Activated CD8-positive, alpha-beta T cell treated with anti-CD3 and anti-CD28 coated beads for 36 hours (primary cell): Measurements from ENCODE around the gene AMBRA1. TPM values are rescaled to one million over a fixed set of nuclear protein-coding genes. Genes with fewer than 3 reads are reported as not detected.

ENCODE experiments used
- ATAC-seq: fragments of 200-7000 bp; cut with Tn5 transposase; one replicate; pipeline ENCODE4 v1.10.0; 2021; ENCODE audit warnings: mild to moderate bottlenecking, moderate library complexity
- CTCF ChIA-PET: fragments of 350-600 bp; sonication (Branson Sonifier 250); formaldehyde crosslinking; loops from one replicate; lab custom pipeline; 2021; ENCODE audit warnings: antibody characterized with exemption; lab: Charles Lee
- POLR2A ChIA-PET: fragments of 350-600 bp; sonication (Branson Sonifier 250); formaldehyde crosslinking; loops from one replicate; lab custom pipeline; 2021; ENCODE audit warnings: antibody characterized with exemption; lab: Charles Lee
- DNase-seq: peaks from one replicate; pipeline ENCODE4 v3.0.0-alpha.2; 2020
- H3K27ac Mint-ChIP-seq: one replicate; pipeline ENCODE4 v1.8.0; 2021; ENCODE audit warnings: mild to moderate bottlenecking, mixed read lengths
- H3K27me3 Mint-ChIP-seq: one replicate; pipeline ENCODE4 v1.8.0; 2021; ENCODE audit warnings: mixed read lengths
- H3K36me3 Mint-ChIP-seq: one replicate; pipeline ENCODE4 v1.8.0; 2021; ENCODE audit warnings: low read depth, mixed read lengths
- H3K4me1 Mint-ChIP-seq: one replicate; pipeline ENCODE4 v1.8.0; 2021; ENCODE audit warnings: low read depth, mixed read lengths
- H3K4me3 Mint-ChIP-seq: one replicate; pipeline ENCODE4 v1.8.0; 2021; ENCODE audit warnings: mild to moderate bottlenecking, moderate library complexity, mixed read lengths
- H3K9me3 Mint-ChIP-seq: one replicate; pipeline ENCODE4 v1.8.0; 2021; ENCODE audit warnings: mixed read lengths
- intact Hi-C: fragments of 100-400 bp; cut with micrococcal nuclease; formaldehyde crosslinking; loops from one replicate; pipeline ENCODE4 v1.10.0; 2022
- total RNA-seq, 2 experiments: library from RNA; stranded (reverse); gene quantifications; one replicate each; pipeline ENCODE4 v1.2.3, GENCODE V29; 2021
- TF ChIP-seq, protein P1 (sequence below): fragments of 200-600 bp; IDR thresholded peaks from one replicate; pipeline ENCODE4 v1.8.0; 2022; ENCODE audit warnings: antibody characterized with exemption, mild to moderate bottlenecking

AMBRA1 gene
- total RNA-seq, 2 experiments from 2014 or later = 24.0 to 24.1 TPM

GRCh38 chr11:46640036-46640788 lies 46.4 kb upstream of the AMBRA1 start:
- POLR2A ChIA-PET = no interaction called here
- no peaks in the 10 kb centered on the region for H3K27me3 Mint-ChIP-seq
- peaks cover 4% of the 10 kb centered on the region for H3K9me3 Mint-ChIP-seq
- TF ChIP-seq, protein P1, sequence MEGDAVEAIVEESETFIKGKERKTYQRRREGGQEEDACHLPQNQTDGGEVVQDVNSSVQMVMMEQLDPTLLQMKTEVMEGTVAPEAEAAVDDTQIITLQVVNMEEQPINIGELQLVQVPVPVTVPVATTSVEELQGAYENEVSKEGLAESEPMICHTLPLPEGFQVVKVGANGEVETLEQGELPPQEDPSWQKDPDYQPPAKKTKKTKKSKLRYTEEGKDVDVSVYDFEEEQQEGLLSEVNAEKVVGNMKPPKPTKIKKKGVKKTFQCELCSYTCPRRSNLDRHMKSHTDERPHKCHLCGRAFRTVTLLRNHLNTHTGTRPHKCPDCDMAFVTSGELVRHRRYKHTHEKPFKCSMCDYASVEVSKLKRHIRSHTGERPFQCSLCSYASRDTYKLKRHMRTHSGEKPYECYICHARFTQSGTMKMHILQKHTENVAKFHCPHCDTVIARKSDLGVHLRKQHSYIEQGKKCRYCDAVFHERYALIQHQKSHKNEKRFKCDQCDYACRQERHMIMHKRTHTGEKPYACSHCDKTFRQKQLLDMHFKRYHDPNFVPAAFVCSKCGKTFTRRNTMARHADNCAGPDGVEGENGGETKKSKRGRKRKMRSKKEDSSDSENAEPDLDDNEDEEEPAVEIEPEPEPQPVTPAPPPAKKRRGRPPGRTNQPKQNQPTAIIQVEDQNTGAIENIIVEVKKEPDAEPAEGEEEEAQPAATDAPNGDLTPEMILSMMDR = no peak
- H3K36me3 Mint-ChIP-seq = peaks cover 31% of the 10 kb centered on the region
- no peak for ATAC-seq
- intact Hi-C loops = no loop called here
- H3K4me3 Mint-ChIP-seq = no peak overlapping the region
- H3K4me1 Mint-ChIP-seq = peaks cover 18% of the 10 kb centered on the region
- CTCF ChIA-PET = no interaction called here
- DNase-seq = no peak
- no peak overlapping the region for H3K27ac Mint-ChIP-seq

- TF ChIP-seq, protein P1 = no peak
- Mint-ChIP-seq H3K27me3 (no peaks in the 10 kb centered on the region), H3K27ac (no peak overlapping the region), H3K9me3 (peaks cover 4% of the 10 kb centered on the region), H3K4me1 (peaks cover 18% of the 10 kb centered on the region), H3K36me3 (peaks cover 27% of the 10 kb centered on the region), H3K4me3 (no peak overlapping the region)
- intact Hi-C loops = no loop called here
- POLR2A ChIA-PET = no interaction called here
- CTCF ChIA-PET = no interaction called here
- DNase-seq (no peak), ATAC-seq (no peak)
Measured at GRCh38 chr11:46639197-46639839, 45.5 kb upstream of the AMBRA1 start.

DNA sequence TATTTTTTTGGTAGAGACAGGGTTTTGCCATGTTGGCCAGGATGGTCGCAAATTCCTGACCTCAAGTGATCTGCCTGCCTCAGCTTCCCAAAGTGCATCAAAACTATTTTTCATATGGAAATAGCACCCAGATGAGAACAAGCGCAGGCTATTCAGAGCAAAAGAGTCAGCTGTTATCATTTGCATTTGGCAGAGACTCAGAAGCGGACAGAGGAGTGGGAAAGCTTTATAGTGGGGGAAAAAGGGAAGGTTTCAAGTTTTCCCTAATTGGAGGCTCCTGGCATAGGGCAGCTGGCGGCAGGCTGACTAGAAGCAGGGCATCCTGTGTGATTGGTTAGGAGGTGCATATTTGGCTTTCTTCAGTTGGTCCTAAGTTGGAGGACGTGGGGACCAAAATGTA lies 43.7 kb upstream of the AMBRA1 start:
- Mint-ChIP-seq H3K27me3 (no peaks in the 10 kb centered on the region), H3K9me3 (peaks cover 1% of the 10 kb centered on the region), H3K4me1 (peaks cover 12% of the 10 kb centered on the region), H3K4me3 (no peak overlapping the region), H3K36me3 (peaks cover 18% of the 10 kb centered on the region), H3K27ac (no peak overlapping the region)
- no peak for ATAC-seq
- POLR2A ChIA-PET = interaction anchor here (0.8 kb wide), 1 partner anchor 12 kb away, joined by 3 read pairs; no protein-coding TSS in a partner anchor
- CTCF ChIA-PET = interaction anchor here (1.4 to 2.0 kb wide), 2 partner anchors 19 to 33 kb away, joined by 3 to 8 read pairs; no protein-coding TSS in a partner anchor
- TF ChIP-seq, protein P1 = no peak
- DNase-seq = no peak
- intact Hi-C loops = no loop called here

DNA sequence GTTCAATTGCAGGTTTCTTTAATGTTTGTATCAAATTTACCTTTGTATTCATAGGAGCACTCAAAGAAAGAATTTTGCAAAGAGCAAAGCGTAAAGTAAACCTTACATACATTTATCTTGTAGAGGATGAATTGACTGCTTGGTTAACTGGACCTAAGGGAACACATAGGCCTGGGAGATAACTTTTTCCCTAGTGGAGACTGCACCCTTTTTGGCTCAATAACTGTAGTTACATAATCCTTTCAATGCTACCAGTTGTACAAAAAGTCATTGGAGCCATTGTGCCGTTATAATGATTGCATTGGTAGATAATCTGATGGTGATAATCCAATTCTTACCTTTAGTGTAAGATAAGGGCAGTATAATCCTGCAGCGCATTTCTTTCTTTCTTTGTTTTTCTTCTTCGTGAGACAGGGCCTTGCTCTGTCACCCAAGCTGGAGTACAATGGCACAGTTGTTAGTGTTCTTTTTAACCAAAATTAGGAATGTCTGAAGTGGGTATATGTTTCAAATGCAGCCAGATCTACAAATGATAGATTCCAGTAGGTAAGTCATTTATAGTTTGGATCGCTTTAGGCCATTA lies 41.8 kb upstream of the AMBRA1 start:
- ATAC-seq = no peak
- ChIA-PET POLR2A (no interaction called here), CTCF (no interaction called here)
- Mint-ChIP-seq H3K36me3 (peaks cover 16% of the 10 kb centered on the region), H3K4me3 (no peak overlapping the region), H3K27me3 (no peaks in the 10 kb centered on the region), H3K4me1 (peaks cover 12% of the 10 kb centered on the region), H3K9me3 (no peaks in the 10 kb centered on the region), H3K27ac (no peak overlapping the region)
- TF ChIP-seq, protein P1 = no peak
- no peak for DNase-seq
- intact Hi-C loops = no loop called here
